PFSK-1 (cell line): Measurements from ENCODE around the gene LBR.

ENCODE experiments used
- FOXP2 ChIP-seq: optimal IDR thresholded peaks from 2 replicates; pipeline ENCODE3; 2011; ENCODE audit warnings: borderline replicate concordance, control low read depth, inconsistent platforms; ENCODE audit not compliant: insufficient read depth; ENCODE audit errors: extremely low read length, extremely low read depth
- POLR2AphosphoS5 ChIP-seq: IDR thresholded peaks from 2 replicates; pipeline ENCODE4 v1.6.1; 2012; ENCODE audit warnings: low read depth, mild to moderate bottlenecking, control low read depth, low read length, moderate library complexity
- SIN3A ChIP-seq: IDR thresholded peaks from 2 replicates; pipeline ENCODE4 v1.6.1; 2012; ENCODE audit warnings: mild to moderate bottlenecking, low read length, moderate library complexity, borderline replicate concordance; ENCODE audit not compliant: insufficient read depth
- TAF1 ChIP-seq: IDR thresholded peaks from 2 replicates; pipeline ENCODE4 v1.6.1; 2012; ENCODE audit warnings: low read length, control low read depth, borderline replicate concordance; ENCODE audit not compliant: insufficient read depth
- TF ChIP-seq, protein P1 (sequence below), 2 experiments: IDR thresholded peaks; 2 replicates each; pipeline versions ENCODE4 v1.6.1 to v1.8.0; 2011 to 2012; ENCODE audit warnings: low read depth in 2 of 2, low read length in 2 of 2, control low read depth in 1 of 2, inconsistent platforms in 1 of 2, mild to moderate bottlenecking in 1 of 2, moderate library complexity in 1 of 2; ENCODE audit not compliant: insufficient read depth in 1 of 2

Gene LBR

GRCh38 chr1:225449774-225450173 is 21.9 kb upstream of the LBR start:
- TF ChIP-seq FOXP2: no peak
- TF ChIP-seq, protein P1, sequence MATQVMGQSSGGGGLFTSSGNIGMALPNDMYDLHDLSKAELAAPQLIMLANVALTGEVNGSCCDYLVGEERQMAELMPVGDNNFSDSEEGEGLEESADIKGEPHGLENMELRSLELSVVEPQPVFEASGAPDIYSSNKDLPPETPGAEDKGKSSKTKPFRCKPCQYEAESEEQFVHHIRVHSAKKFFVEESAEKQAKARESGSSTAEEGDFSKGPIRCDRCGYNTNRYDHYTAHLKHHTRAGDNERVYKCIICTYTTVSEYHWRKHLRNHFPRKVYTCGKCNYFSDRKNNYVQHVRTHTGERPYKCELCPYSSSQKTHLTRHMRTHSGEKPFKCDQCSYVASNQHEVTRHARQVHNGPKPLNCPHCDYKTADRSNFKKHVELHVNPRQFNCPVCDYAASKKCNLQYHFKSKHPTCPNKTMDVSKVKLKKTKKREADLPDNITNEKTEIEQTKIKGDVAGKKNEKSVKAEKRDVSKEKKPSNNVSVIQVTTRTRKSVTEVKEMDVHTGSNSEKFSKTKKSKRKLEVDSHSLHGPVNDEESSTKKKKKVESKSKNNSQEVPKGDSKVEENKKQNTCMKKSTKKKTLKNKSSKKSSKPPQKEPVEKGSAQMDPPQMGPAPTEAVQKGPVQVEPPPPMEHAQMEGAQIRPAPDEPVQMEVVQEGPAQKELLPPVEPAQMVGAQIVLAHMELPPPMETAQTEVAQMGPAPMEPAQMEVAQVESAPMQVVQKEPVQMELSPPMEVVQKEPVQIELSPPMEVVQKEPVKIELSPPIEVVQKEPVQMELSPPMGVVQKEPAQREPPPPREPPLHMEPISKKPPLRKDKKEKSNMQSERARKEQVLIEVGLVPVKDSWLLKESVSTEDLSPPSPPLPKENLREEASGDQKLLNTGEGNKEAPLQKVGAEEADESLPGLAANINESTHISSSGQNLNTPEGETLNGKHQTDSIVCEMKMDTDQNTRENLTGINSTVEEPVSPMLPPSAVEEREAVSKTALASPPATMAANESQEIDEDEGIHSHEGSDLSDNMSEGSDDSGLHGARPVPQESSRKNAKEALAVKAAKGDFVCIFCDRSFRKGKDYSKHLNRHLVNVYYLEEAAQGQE (IDR thresholded peaks at IDR 0.05; ENCODE audit: insufficient read depth in 1 of 2, low read depth in 2 of 2, low read length in 2 of 2): no peak
- TF ChIP-seq TAF1: no peak
- TF ChIP-seq SIN3A: no peak
- TF ChIP-seq POLR2AphosphoS5: no peak

DNA sequence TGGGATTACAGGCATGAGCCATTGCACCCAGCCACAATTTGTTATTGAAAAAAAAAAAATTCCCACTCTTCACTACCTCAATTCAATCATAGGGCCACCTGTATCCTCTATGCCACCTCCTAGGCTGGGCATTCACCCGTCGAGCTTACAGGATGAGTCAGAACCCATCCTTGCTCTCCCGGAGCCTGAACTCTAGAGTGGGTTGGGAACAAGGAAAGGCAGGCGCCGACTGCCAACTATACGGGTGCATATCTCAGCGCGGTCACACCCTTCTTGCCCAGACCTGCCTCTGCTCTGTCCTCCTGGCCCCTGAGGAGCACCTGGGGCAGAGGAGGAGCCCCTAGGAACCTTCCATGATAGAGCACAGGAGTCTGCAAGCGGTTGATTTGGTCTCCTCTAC is 21.4 kb upstream of the LBR start:
- TF ChIP-seq FOXP2: no peak
- no peak for TF ChIP-seq POLR2AphosphoS5
- TF ChIP-seq TAF1: no peak
- TF ChIP-seq, protein P1 (IDR thresholded peaks at IDR 0.05; ENCODE audit: insufficient read depth in 1 of 2, low read depth in 2 of 2, low read length in 2 of 2): no peak
- no peak for TF ChIP-seq SIN3A

GRCh38 chr1:225448146-225448805 is 20.4 kb upstream of the LBR start:
- no peak for TF ChIP-seq POLR2AphosphoS5
- TF ChIP-seq SIN3A: no peak
- TF ChIP-seq, protein P1 (IDR thresholded peaks at IDR 0.05; ENCODE audit: insufficient read depth in 1 of 2, low read depth in 2 of 2, low read length in 2 of 2): no peak
- TF ChIP-seq TAF1: no peak
- TF ChIP-seq FOXP2: no peak

DNA sequence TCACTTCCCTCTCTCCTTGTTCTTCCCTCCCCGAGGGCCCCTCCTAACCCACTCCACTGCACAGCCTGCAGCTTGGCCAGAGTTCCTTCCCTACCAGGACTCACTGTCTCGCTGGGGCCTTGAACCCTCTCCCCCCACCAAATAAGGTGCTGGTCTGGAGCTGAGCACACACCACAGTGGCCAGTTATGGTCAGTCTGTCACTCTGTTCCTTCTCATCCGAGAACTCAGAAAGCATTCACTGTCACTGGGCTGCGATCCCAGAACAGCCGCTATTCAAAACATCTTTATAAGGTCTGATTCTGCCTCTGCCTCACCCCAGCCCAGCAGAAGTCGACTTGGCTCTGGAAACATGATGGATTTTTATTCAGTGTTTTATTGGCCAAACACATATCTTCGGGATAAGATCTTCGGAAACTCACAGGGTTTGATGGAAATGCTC is 19.8 kb upstream of the LBR start:
- TF ChIP-seq TAF1 (no peak), SIN3A (no peak), POLR2AphosphoS5 (no peak), FOXP2 (no peak)
- TF ChIP-seq, protein P1 (IDR thresholded peaks at IDR 0.05; ENCODE audit: insufficient read depth in 1 of 2, low read depth in 2 of 2, low read length in 2 of 2): no peak
